ENCODE data around the gene CNPY2.
A peak's percentile ranks its signal among the peaks of the same experiment; 100 is the strongest.

The CNPY2 gene

GRCh38 chr12:56315622-56316473 lies at the start of gene CNPY2:
Gene CNPY2, minus strand, starts transcription at chr12:56315988. Its CDS starts 771 bp downstream, at chr12:56315217.
- TF ChIP-seq, protein P1, sequence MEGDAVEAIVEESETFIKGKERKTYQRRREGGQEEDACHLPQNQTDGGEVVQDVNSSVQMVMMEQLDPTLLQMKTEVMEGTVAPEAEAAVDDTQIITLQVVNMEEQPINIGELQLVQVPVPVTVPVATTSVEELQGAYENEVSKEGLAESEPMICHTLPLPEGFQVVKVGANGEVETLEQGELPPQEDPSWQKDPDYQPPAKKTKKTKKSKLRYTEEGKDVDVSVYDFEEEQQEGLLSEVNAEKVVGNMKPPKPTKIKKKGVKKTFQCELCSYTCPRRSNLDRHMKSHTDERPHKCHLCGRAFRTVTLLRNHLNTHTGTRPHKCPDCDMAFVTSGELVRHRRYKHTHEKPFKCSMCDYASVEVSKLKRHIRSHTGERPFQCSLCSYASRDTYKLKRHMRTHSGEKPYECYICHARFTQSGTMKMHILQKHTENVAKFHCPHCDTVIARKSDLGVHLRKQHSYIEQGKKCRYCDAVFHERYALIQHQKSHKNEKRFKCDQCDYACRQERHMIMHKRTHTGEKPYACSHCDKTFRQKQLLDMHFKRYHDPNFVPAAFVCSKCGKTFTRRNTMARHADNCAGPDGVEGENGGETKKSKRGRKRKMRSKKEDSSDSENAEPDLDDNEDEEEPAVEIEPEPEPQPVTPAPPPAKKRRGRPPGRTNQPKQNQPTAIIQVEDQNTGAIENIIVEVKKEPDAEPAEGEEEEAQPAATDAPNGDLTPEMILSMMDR (IDR thresholded peaks at IDR 0.05; ENCODE audit: low read depth, low read length): peak; percentile 41; the same call in 1 of the 2 replicates
- H3K27ac ChIP-seq: peak within 1 kb of the TSS; percentile 79
- H3K9me3 ChIP-seq (ENCODE audit: severe bottlenecking): no peaks in the 10 kb centered on the region
- peak; percentile 99 for DNase-seq
- peak within 1 kb of the TSS; percentile 89 for H3K4me3 ChIP-seq (ENCODE audit: low read depth, low read length)
- peaks cover 45% of the 10 kb centered on the region for H3K36me3 ChIP-seq
- H3K27me3 ChIP-seq (ENCODE audit: insufficient read depth, low read depth, severe bottlenecking): no peaks in the 10 kb centered on the region

- Histone ChIP-seq H3K36me3 (no peaks in the 10 kb centered on the region), H3K27me3 (ENCODE audit: insufficient read depth, low read depth, severe bottlenecking) (no peaks in the 10 kb centered on the region), H3K4me3 (ENCODE audit: low read depth, low read length) (no peak within 1 kb of the TSS), H3K9me3 (ENCODE audit: severe bottlenecking) (no peaks in the 10 kb centered on the region), H3K27ac (no peak within 1 kb of the TSS)
- TF ChIP-seq, protein P1 (IDR thresholded peaks at IDR 0.05; ENCODE audit: low read depth, low read length): no peak
- no peak for DNase-seq
Observed at GRCh38 chr12:56362130-56363059, 46.6 kb upstream of the CNPY2 start, which contains the start of gene APOF. Gene APOF, minus strand, starts transcription at chr12:56362857. Its CDS starts 112 bp downstream, at chr12:56362745.

- no peak for DNase-seq
- H3K27me3 ChIP-seq (ENCODE audit: insufficient read depth, low read depth, severe bottlenecking): no peaks in the 10 kb centered on the region
- H3K27ac ChIP-seq: no peak overlapping the region
- no peak overlapping the region for H3K4me3 ChIP-seq (ENCODE audit: low read depth, low read length)
- H3K36me3 ChIP-seq: no peaks in the 10 kb centered on the region
- TF ChIP-seq, protein P1 (IDR thresholded peaks at IDR 0.05; ENCODE audit: low read depth, low read length): no peak
- no peaks in the 10 kb centered on the region for H3K9me3 ChIP-seq (ENCODE audit: severe bottlenecking)
Observed at GRCh38 chr12:56361487-56362129, 45.8 kb upstream of the CNPY2 start.

GRCh38 chr12:56359851-56360767 lies 44.3 kb upstream of the CNPY2 start, which contains the start of gene STAT2:
Gene STAT2, minus strand, starts transcription at chr12:56360107. Its CDS starts 3,536 bp downstream, at chr12:56356571.
- TF ChIP-seq, protein P1 (IDR thresholded peaks at IDR 0.05; ENCODE audit: low read depth, low read length): no peak

More at GRCh38 chr12:56359851-56360767, 44.3 kb upstream of the CNPY2 start, which contains the start of gene STAT2:
- DNase-seq: peak; percentile 99
- Histone ChIP-seq H3K36me3 (peaks cover 8% of the 10 kb centered on the region; the same call in 1 of the 2 replicates), H3K27ac (peak within 1 kb of the TSS; percentile 68), H3K4me3 (ENCODE audit: low read depth, low read length) (peak within 1 kb of the TSS; percentile 66), H3K27me3 (ENCODE audit: insufficient read depth, low read depth, severe bottlenecking) (no peaks in the 10 kb centered on the region), H3K9me3 (ENCODE audit: severe bottlenecking) (no peaks in the 10 kb centered on the region)

Data from WERI-Rb-1 (cell line).